HG02759 (cell line): ENCODE measurements around the gene NPL.

Source experiments
- ATAC-seq: cut with Tn5 transposase; IDR thresholded peaks from one replicate; pipeline ENCODE4 v1.9.1; 2021; ENCODE audit warnings: mild to moderate bottlenecking, moderate library complexity; ENCODE audit not compliant: unreplicated experiment

NPL gene

DNA sequence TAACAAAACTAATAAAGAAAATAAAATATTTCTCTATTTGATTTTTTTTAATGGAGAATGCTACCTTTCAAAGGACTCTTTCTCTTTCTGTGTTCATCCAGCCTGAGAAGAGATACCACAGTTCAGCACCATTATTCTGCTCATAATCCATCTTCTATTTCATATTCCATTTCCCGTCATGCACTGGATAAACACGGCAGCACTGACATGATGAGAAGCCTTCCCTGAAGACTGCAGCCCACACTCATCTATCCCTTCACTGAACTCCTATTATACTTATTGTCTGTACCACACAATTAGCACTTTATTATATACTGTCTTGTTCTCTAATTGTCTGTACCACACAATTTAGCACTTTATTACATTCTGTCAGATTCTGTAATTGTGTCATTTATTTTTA, 10.7 kb upstream of the NPL start:
- no peak for ATAC-seq

DNA sequence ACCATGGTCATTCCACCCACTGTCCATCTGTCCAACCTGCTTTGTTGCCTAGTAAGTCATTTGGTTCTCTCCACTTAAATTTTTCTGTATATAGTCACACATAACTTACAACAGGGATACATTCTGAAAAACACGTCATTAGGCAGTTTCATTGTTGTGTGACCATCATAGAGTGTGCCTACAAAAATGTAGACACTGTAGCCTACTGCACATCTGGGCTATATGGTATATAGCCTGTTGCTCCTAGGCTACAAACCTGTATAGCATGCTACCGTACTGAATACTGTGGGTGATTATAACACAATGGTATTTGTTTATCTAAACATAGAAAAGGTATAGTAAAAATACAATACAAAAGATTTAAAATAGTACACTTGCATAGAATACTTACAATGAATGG, 10.0 kb upstream of the NPL start:
- no peak for ATAC-seq

GRCh38 chr1:182781841-182782586, 7.6 kb upstream of the NPL start:
- ATAC-seq = no peak

DNA sequence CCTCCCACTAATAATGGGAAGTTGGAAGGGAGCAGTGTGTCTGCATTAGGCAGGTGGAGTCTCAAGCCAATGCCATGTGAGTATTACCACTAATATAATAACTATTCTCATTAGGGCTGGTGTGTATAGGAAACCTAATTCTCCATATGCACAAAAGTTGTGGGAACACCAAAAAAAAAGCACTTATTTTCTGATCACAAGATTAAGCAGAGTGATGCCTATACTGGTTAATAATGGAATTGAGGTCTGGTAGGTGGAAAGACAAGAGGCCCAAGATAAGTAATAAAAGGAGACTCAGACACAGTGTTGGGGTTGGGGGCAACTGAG, 7.0 kb upstream of the NPL start:
- ATAC-seq = no peak

- ATAC-seq = no peak
Observed at GRCh38 chr1:182783068-182783467, 6.5 kb upstream of the NPL start.

DNA sequence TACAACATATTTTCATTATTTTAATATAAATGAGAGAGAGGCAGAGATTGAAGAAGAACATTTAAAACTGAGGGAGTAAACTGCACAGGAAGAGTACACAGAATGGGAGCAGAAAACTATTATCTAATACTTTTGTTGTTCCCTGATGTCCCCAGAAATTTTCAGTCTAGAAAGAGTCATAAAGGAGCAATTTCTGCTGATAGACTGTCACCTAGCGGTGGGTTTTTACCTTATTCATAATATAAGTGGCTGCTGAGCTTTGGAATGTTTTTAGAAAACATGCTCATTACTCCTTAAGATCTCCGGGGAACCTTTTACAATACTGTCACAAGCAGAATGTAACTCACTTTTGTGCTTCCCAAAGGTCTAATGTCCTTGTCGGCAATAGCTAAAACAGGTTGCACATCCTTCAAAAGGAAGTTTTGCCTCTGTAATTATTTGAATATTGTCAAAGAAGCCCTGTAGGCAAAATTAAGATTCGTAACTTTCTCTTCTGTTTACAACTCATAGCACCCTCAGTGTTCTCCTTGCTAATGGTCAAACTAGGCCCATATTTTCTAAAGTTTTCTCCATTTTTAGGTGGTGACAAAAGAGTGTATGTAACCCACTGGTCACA, 4.9 kb upstream of the NPL start:
- ATAC-seq = no peak

DNA sequence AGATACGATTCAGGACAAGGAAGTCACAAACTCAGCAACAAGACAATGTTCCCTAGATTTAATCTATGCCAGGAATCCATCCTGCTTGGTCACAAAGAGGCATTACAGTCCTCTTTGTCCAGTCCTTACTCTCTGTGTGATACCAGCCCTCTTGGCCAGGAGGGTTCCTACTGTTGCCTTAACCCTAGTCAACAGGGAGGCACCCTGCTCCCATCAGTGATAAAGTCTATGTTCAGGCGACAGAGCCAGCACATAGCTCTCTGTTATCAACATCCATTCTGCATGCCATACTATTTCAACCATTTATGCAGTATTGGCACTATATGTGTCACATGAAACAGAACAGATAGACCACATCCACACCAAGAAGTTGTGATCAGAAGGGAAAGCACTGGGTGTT, 4.4 kb upstream of the NPL start:
- no peak for ATAC-seq

DNA sequence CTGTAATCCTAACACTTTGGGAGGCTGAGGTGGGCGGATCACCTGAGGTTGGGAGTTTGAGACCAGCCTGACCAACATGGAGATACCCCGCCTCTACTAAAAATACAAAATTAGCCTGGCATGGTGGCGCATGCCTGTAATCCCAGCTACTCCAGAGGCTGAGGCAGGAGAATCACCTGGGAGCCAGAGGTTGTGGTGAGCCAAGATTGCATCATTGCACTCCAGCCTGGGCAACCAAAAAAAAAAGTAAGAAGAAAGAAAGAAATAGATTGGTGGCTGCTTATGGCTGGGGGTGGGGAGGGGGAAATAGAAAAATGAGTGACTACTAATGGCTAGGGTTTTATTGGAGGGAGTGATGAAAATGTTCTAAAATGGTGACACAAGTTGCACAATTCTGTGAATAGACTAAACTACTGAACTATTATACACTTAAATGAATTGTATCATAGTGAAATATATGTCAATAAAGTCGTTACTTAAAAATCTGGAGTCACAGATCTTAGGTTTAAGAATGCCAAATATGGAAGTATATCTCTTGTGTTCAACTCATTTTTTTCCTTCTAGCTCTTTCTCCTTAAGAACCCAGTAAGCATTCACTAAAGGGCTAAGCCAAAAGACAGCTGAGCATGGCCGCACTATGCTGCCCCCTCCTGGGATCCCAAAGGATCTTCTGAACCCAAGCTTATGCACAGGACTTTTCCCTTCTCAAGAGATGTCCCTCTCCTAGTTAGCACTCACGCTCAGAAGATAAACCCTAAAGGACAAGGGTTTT, 3.2 kb upstream of the NPL start:
- ATAC-seq = no peak

DNA sequence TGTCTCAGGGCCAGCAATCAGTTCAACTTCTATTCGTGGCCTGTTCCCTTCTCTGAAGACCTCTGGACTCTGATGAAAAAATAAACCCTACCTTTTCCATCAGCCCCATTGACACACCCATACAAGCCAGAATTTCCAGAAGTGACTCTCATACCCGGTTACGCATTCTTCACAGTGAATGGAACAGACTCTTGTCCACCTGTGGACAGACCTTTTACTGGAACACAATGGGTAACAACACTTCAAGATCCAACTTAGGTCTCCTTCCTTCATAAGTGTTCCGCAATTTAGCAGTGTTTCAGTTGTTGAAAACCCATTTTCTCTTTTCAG, 2.6 kb upstream of the NPL start:
- no peak for ATAC-seq

- no peak for ATAC-seq
Observed at GRCh38 chr1:182791281-182792179, 2.0 kb downstream of the NPL start.

DNA sequence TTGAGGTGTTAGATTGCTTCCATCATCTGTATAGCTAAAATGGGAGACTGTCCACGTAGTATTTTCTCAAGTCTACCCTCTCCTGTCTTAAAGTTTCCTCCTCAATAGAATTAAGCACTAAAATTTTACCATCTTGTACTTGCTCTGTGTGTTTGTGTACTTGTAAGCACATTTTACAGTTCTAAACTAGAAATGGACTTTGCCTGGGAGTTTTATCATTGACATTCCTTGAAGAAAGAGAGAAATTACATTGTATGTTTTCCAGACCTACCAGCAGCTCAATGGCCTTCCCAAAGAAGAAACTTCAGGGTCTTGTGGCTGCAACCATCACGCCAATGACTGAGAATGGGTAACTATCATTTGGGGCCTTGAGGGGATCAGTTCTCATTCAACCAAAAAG, 4.5 kb downstream of the NPL start:
- ATAC-seq = no peak

DNA sequence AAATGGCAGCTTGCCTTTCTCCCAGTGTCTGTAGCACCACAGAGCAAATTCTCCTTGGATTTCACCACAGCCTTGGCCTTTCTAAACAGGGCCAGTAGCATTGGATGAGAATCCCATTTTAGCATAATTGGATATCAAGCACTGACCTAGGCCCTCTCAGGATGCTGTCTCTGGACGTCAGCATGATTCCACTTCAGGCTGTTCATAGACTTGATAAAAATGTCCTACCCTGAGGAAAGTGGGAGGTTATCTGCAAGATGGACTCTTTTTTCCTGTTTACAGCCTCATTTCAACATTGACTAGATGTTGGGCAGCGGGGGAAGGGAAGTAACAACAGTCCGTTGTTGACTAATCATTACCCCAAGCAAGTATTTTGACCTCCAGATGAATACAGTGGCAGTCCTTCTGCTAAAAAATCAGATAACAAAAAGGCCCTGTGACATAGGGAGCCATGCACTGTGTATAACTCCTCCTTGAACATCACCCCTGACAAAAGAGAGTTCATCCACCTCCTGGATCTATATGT, 5.2 kb downstream of the NPL start:
- no peak for ATAC-seq

DNA sequence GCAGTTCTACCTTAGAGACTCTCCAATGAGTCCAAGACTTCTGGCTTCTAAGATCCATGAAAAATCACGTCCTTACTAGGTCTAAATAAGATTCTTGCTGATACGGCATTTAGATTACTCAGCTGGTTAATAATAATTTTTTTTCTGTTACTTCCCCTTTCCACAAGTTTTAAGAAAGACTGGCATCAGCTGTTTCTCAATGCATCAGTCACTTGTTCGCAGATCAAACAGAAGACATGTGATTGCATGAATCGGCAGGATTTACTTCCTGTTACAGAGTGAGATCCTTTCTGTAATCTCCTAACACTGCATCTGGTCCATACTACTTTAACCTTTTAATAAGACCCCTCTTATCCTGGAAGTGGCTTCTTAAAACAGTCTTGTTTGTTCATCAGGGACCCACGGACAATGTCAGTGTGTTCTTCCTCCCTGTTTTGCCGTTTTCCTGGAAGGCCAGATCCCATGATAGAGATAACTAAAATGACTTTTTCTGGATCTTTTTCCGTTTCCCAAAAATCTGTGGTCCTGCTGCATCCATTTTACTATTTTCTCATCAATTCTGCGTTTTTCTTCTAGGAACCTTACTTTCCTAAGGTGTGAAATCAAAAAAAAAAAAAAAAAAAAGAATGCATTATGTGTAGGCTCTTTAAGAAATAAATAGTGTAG, 6.1 kb downstream of the NPL start:
- no peak for ATAC-seq

- no peak for ATAC-seq
Observed at GRCh38 chr1:182802006-182802803, 12.6 kb downstream of the NPL start.

DNA sequence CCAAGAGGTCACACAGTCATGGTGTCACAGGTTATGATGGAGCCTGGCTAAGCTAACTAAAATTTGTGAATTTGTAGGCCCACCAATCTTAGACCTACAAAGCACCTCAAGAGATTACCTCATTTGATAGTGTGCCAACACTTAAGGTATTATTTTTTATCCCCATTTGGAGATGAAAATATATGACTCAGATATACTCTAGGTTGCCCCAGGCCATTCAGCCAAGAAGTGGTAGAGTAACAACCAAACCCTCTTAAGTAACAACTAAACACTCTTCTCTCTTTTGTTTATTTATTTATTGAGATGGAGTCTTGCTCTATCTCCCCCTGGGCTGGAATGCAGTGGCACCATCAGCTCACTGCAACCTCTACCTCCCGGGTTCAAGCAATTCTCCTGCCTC, 14.3 kb downstream of the NPL start:
- ATAC-seq = no peak

DNA sequence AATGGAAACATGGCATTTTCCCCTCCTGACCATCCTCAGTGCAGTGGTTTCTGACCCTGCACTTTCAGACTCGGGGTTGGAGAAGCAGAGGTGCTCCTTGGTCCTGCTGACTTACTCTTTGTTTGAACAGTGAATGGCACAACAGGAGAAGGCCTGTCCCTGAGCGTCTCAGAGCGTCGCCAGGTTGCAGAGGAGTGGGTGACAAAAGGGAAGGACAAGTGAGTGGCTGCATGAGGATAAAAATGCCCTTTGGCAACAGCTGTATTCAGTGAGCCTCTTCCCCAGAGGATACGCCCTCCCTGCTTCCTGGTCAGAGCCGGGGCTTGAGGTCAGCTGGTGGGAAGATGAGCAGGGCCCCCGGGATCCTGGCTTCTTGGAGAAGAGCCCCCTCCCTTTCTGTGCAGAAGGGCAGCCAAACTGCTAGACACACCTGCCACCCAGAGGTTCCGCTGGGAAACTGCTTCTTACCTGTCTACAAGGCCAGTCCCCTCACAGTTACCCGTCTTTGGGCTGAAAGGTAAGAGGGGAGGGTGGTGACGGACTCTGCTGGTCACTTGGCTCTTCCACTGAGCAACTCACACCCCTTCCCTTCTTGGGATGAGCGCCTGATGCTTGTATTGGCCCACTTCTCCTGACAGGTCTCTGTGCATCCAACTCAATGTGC, 16.6 kb downstream of the NPL start:
- ATAC-seq = no peak

DNA sequence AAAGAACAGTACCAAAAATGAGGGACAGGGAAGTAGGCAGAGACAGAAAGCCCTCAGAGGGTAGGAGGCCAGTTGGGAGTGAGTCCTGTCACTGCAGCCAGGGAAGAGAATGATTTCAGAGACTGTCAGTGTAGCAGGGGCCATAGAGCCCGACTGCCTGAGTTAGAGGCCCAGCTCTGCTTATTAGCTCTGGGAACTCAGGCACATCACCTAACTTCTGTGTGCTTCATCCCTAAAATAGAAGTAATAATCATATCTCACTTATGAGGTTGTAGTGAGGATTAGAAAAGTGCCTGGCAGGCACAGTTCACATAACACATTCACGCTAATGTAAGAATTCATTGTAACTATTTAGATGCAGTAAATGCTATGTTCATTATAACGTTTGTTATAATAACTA, 18.3 kb downstream of the NPL start:
- no peak for ATAC-seq

DNA sequence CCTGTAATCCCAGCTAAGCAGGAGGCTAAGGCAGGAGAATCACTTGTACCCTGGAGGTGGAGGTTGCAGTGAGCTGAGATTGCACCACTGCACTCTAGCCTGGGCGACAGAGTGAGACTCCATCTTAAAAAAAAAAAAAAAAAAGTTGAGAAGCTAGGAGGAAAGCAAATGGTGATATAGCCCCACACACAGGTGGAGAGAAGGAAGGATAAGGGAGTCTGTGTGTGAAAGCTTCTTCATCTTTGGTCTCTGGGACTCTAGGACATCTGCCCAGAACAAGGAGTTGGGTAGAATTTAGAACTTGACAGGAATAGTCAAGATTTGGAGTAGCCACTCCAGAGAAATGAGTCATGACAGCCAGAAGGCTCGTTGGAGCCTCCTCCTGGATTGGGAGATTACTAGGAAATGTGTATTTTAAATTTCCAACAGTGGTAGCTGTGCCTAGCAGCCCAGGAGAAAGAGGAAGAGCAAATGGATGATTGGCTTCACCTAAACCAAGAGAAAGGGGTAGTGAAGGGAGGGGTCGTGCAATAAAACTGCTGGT, 19.9 kb downstream of the NPL start:
- ATAC-seq = no peak
